Epithelial cell of esophagus (primary cell): ENCODE data around the gene SGTB.

ENCODE experiments used
- DNase-seq: peaks from one replicate; pipeline ENCODE4 v3.0.0; 2010; ENCODE audit warnings: low read depth
- H3K4me3 ChIP-seq: 2 replicates; pipeline ENCODE4 v1.5.1; 2011; ENCODE audit warnings: mild to moderate bottlenecking, low read length, control low read depth
- TF ChIP-seq, protein P1 (sequence below): IDR thresholded peaks from 2 replicates; pipeline ENCODE4 v1.5.1; 2011; ENCODE audit warnings: low read depth, mild to moderate bottlenecking, low read length, control low read depth, inconsistent platforms; ENCODE audit not compliant: insufficient read depth; ENCODE audit errors: missing control alignments

SGTB gene

DNA sequence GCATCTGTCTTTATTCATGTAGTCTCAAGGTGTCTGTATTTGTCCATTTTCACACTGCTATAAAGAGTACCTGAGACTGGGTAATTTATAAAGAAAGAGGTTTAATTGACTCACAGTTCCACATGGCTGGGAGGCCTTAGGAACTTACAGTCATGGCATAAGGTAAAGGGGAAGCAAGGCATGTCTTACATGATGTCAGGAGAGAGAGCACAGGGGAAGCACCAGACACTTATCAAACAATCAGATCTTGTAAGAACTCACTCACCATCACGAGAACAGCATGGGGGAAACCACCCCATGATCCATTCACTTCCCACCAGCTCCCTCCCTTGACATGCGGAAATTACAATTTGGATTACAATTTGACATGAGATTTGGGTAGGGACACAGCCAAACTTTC lies 44.3 kb upstream of the SGTB start:
- no peak for DNase-seq
- H3K4me3 ChIP-seq: no peak overlapping the region
- TF ChIP-seq, protein P1, sequence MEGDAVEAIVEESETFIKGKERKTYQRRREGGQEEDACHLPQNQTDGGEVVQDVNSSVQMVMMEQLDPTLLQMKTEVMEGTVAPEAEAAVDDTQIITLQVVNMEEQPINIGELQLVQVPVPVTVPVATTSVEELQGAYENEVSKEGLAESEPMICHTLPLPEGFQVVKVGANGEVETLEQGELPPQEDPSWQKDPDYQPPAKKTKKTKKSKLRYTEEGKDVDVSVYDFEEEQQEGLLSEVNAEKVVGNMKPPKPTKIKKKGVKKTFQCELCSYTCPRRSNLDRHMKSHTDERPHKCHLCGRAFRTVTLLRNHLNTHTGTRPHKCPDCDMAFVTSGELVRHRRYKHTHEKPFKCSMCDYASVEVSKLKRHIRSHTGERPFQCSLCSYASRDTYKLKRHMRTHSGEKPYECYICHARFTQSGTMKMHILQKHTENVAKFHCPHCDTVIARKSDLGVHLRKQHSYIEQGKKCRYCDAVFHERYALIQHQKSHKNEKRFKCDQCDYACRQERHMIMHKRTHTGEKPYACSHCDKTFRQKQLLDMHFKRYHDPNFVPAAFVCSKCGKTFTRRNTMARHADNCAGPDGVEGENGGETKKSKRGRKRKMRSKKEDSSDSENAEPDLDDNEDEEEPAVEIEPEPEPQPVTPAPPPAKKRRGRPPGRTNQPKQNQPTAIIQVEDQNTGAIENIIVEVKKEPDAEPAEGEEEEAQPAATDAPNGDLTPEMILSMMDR: no peak

DNA sequence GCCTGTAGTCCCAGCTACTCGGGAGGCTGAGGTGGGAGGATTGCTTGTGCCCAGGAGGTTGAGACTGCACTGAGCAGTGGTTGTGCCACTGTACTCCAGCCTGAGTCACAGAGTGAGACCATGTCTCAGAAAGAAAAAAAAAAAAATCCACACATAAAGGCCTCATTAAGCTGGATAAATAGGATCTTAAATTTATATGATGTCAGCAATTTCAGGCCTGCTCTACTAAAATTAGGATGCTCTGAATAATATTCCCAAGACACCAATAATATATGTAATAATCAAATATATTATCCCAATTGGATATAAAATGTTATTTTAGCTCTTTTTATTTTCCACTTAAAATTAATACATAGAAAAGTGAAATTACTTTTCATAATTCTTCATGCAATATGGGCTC lies 43.7 kb upstream of the SGTB start:
- TF ChIP-seq, protein P1: no peak
- DNase-seq: no peak
- H3K4me3 ChIP-seq: no peak overlapping the region

GRCh38 chr5:65762234-65762633 lies 40.3 kb upstream of the SGTB start:
- TF ChIP-seq, protein P1: no peak
- no peak overlapping the region for H3K4me3 ChIP-seq
- peak; percentile 55 for DNase-seq

DNA sequence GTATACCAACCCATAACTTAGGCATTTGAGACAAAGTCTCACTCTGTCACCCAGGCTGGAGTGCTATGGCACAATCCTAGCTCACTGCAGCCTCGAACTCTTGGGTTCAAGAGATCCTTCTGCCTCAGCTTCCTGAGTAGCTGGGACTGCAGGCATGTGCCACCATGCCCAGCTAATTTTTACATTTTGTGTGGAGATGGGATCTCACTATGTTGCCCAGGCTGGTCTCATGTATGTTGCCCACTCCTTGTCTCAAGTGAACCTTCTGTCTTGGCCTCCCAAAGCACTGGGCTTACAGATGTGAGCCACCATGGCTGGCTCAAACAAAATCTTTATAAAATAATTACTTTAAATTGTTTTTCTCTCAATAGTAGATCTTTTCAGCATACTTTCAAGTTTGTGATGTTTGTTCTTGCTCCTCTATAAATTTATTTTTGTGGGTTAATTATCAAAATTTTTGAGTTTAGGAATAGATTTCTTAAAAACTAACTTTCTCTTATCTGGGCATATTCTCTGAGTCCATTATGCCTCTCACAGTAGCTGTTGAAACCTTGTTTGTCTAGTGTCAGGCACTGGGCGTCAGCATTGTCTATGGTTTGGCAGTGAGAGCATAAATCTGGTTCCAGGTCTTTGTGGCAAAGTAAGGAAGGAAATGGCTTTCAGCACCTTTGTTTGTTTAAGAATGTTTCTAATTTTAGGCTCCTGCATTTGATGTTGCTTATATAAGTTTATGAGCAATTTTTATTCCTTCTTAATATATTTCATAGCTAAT lies 38.8 kb upstream of the SGTB start:
- H3K4me3 ChIP-seq: no peak overlapping the region
- DNase-seq: peak; percentile 65
- TF ChIP-seq, protein P1: peak; percentile 56

DNA sequence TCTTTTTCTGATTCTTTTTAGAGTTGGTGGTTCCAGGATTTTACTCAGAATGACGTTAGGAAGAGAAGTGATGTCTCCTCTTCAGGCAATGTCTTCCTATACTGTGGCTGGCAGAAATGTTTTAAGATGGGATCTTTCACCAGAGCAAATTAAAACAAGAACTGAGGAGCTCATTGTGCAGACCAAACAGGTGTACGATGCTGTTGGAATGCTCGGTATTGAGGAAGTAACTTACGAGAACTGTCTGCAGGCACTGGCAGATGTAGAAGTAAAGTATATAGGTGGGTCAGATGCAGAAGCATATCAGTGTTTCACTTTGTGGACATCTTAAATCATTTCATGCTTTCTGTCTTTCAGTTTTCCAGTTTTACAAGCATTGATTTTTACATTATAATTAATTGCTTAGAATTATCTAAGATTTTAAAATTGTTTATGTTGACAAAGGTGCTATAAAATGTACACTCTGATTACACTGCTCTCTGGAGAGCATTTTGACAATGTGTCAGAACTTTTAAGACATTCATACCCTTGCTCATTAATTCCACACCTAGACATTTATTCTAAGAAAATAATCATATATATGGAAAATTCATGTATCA lies 36.7 kb upstream of the SGTB start:
- H3K4me3 ChIP-seq: no peak overlapping the region
- TF ChIP-seq, protein P1: no peak
- DNase-seq: no peak

DNA sequence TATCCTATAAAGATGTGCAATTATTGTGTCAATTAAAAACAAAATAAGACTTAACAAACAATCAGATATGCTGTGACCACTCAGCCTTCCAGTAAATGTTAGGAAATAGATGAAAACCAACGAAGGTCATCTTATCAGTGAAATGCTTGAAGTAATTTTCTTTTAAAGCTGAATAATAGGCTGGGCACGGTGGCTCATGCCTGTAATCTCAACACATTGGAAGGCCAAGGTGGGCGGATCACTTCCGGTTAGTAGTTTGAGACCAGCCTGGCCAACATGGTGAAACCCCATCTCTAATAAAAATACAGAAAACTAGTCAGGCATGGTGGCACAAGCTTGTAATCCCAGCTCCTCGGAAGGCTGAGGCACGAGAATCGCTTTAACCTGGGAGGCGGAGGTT lies 31.3 kb upstream of the SGTB start:
- H3K4me3 ChIP-seq: no peak overlapping the region
- no peak for DNase-seq
- TF ChIP-seq, protein P1: no peak
